ENCODE data around the gene VSIR.

DNA sequence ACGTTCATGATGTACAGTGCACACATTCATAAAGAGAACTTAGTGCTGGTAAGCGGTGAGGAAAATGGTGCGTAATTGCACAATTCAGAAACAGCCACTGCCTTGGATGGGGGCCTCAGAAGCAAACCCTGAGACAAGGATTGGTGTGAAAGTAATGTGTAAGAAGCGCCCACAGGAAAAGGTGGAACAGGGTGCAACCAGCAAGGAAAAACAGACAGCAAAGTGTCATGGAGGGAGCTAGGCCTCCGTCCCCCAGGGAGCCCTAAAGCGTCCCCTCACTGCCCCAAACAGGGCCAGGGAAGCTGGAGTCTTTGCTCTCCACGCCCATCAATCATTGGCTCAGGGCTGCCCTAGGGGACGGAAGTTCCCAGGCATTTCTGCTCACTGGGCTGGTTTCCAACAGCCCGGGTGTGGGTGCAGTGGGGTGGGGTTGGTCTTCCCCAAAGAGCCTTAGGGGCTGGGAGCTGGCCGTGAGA lies 44.1 kb downstream of the VSIR start:
- TF ChIP-seq EZH2 (IDR thresholded peaks at IDR 0.05; ENCODE audit: insufficient read depth, poor library complexity, severe bottlenecking) (no peak), EZH2phosphoT487 (IDR thresholded peaks at IDR 0.05; ENCODE audit: insufficient read depth, low read depth) (no peak)

Measured in GM23248 (cell line).